GM23248 (cell line): Measurements from ENCODE around the gene LRRTM2. TPM values are rescaled to one million over a fixed set of nuclear protein-coding genes. Genes with fewer than 3 reads are reported as not detected.

ENCODE experiments used
- DNase-seq: peaks from one replicate; pipeline ENCODE4 v3.0.0-alpha.2; 2015
- H2AFZ ChIP-seq: fragments of 200-600 bp; sonication (generic); 2 replicates; pipeline ENCODE4 v1.6.1; 2016; ENCODE audit warnings: antibody characterized with exemption
- H3F3A ChIP-seq: fragments of 200-600 bp; sonication (generic); 2 replicates; pipeline ENCODE4 v1.6.1; 2016; ENCODE audit warnings: mild to moderate bottlenecking, antibody characterized with exemption, mixed run types; ENCODE audit not compliant: insufficient read depth
- H3K27ac ChIP-seq: fragments of 200-600 bp; sonication (generic); 2 replicates; pipeline ENCODE4 v1.5.1; 2016; ENCODE audit warnings: mild to moderate bottlenecking
- H3K27me3 ChIP-seq: fragments of 200-600 bp; sonication (generic); replicated peaks from 2 replicates; pipeline ENCODE4 v1.6.1; 2016; ENCODE audit warnings: mild to moderate bottlenecking; ENCODE audit not compliant: insufficient read depth
- H3K36me3 ChIP-seq: fragments of 200-600 bp; sonication (generic); 2 replicates; pipeline ENCODE4 v1.6.1; 2016; ENCODE audit warnings: low read depth, mild to moderate bottlenecking
- H3K4me1 ChIP-seq: fragments of 200-600 bp; sonication (generic); 2 replicates; pipeline ENCODE4 v1.6.1; 2016; ENCODE audit warnings: mild to moderate bottlenecking; ENCODE audit not compliant: insufficient read depth
- H3K4me2 ChIP-seq: fragments of 200-600 bp; sonication (generic); one replicate; pipeline ENCODE4 v1.6.1; 2016; ENCODE audit warnings: mild to moderate bottlenecking; ENCODE audit not compliant: unreplicated experiment
- H3K4me3 ChIP-seq: fragments of 200-600 bp; sonication (generic); 2 replicates; pipeline ENCODE4 v1.5.1; 2016; ENCODE audit warnings: mild to moderate bottlenecking
- H3K79me2 ChIP-seq: fragments of 200-600 bp; sonication (generic); 2 replicates; pipeline ENCODE4 v1.6.1; 2016; ENCODE audit warnings: mild to moderate bottlenecking; ENCODE audit not compliant: insufficient read depth
- H3K9ac ChIP-seq: fragments of 200-600 bp; sonication (generic); 2 replicates; pipeline ENCODE4 v1.6.1; 2016; ENCODE audit warnings: mild to moderate bottlenecking
- H3K9me2 ChIP-seq: fragments of 200-600 bp; sonication (generic); 2 replicates; pipeline ENCODE4 v1.6.1; 2016; ENCODE audit warnings: mixed run types, mild to moderate bottlenecking, moderate library complexity; ENCODE audit not compliant: insufficient read depth
- H3K9me3 ChIP-seq: fragments of 200-600 bp; sonication (generic); one replicate; pipeline ENCODE4 v1.6.1; 2017; ENCODE audit warnings: low read depth
- H4K20me1 ChIP-seq: fragments of 200-600 bp; sonication (generic); 2 replicates; pipeline ENCODE4 v1.6.0; 2016; ENCODE audit not compliant: insufficient read depth
- EZH2 ChIP-seq: fragments of 200-600 bp; sonication (generic); IDR thresholded peaks from 2 replicates; pipeline ENCODE4 v1.6.1; 2018; ENCODE audit warnings: antibody characterized with exemption, mild to moderate bottlenecking; ENCODE audit not compliant: insufficient read depth, poor library complexity, severe bottlenecking
- EZH2phosphoT487 ChIP-seq: fragments of 200-600 bp; sonication (generic); IDR thresholded peaks from 2 replicates; pipeline ENCODE4 v1.6.1; 2018; ENCODE audit warnings: antibody characterized with exemption, moderate library complexity, mild to moderate bottlenecking, low read depth; ENCODE audit not compliant: insufficient read depth
- WGBS, 2 experiments: methylation state at CpG; one replicate each; pipeline ENCODE4 v1.1.6; 2015 to 2017; ENCODE audit warnings: low lambda C conversion rate in 2 of 2, low coverage in 1 of 2; ENCODE audit errors: missing lambda C conversion rate in 2 of 2; 5-methylcytosine and 5-hydroxymethylcytosine counted together
- in situ Hi-C: fragments of 300-500 bp; cut with MboI; formaldehyde crosslinking; loops from 2 replicates; pipeline ENCODE4 v1.15.0; 2020
- polyA plus RNA-seq: library from polyadenylated mRNA; unstranded; fragments of >200 nt; fragmentation: Nextera tagmentation; extraction: Ambion mirVana; gene quantifications from 2 replicates; pipeline ENCODE4 v1.2.1, GENCODE V29; 2016
- total RNA-seq: library from RNA; depleted of rRNA; stranded (reverse); fragments of >200 nt; shearing (Covaris generic); gene quantifications from 2 replicates; pipeline ENCODE4 v1.2.3, GENCODE V29; 2014

Gene LRRTM2
- total and polyA plus RNA-seq, 2 experiments from 2014 or later, result 0.11 to 0.71 TPM

- in situ Hi-C loops, result loop anchor here (10.0 kb wide), 1 partner anchor 436 kb away; no protein-coding TSS in a partner anchor
- H3F3A ChIP-seq, result peaks cover 67% of the 10 kb centered on the region
- no peaks in the 10 kb centered on the region for H3K9me3 ChIP-seq
- TF ChIP-seq EZH2phosphoT487 (no peak), EZH2 (no peak)
- peaks cover 35% of the 10 kb centered on the region for H3K4me1 ChIP-seq
- WGBS, 2 experiments, result 87% methylated on average over 4 of the region's 4 CpGs
- peaks cover 31% of the 10 kb centered on the region for H3K36me3 ChIP-seq
- no peak overlapping the region for H2AFZ ChIP-seq
- DNase-seq, result no peak
- H3K27me3 ChIP-seq, result no peaks in the 10 kb centered on the region
- no peak overlapping the region for H3K4me2 ChIP-seq
- H3K27ac ChIP-seq, result no peak overlapping the region
- 0 out of 2 replicates have a peak, but pooled peaks cover 13% of the 10 kb centered on the region for H4K20me1 ChIP-seq
- H3K9me2 ChIP-seq, result no peaks in the 10 kb centered on the region
- H3K9ac ChIP-seq, result no peak overlapping the region
- H3K4me3 ChIP-seq, result no peak overlapping the region
- peaks cover 87% of the 10 kb centered on the region for H3K79me2 ChIP-seq
Observed at GRCh38 chr5:138828556-138828955, 46.6 kb downstream of the LRRTM2 start.

GRCh38 chr5:138824924-138825863 is 49.9 kb downstream of the LRRTM2 start:
- 58 to 61% methylated on average over 5 of the region's 5 CpGs for WGBS, 2 experiments
- Histone ChIP-seq H3K4me3 (no peak overlapping the region), H4K20me1 (0 out of 2 replicates have a peak, but pooled peaks cover 16% of the 10 kb centered on the region), H3K9me2 (no peaks in the 10 kb centered on the region), H3K79me2 (peaks cover 92% of the 10 kb centered on the region), H3K9me3 (no peaks in the 10 kb centered on the region), H3K4me2 (no peak overlapping the region), H3K27ac (no peak overlapping the region), H2AFZ (no peak overlapping the region), H3K36me3 (peaks cover 31% of the 10 kb centered on the region), H3K4me1 (peaks cover 18% of the 10 kb centered on the region), H3K9ac (no peak overlapping the region), H3F3A (peaks cover 43% of the 10 kb centered on the region), H3K27me3 (no peaks in the 10 kb centered on the region)
- in situ Hi-C loops, result loop anchor here (10.0 kb wide), 1 partner anchor 440 kb away; no protein-coding TSS in a partner anchor
- TF ChIP-seq EZH2 (no peak), EZH2phosphoT487 (no peak)
- DNase-seq, result peak; percentile 65

- Histone ChIP-seq H3K4me2 (no peak overlapping the region), H4K20me1 (0 out of 2 replicates have a peak, but pooled peaks cover 16% of the 10 kb centered on the region), H3K4me3 (no peak overlapping the region), H3K27ac (no peak overlapping the region), H3K9me2 (no peaks in the 10 kb centered on the region), H3K27me3 (no peaks in the 10 kb centered on the region), H3K36me3 (peaks cover 31% of the 10 kb centered on the region), H3K9me3 (no peaks in the 10 kb centered on the region), H3F3A (peaks cover 42% of the 10 kb centered on the region; the same call in 1 of the 2 replicates), H3K4me1 (peaks cover 18% of the 10 kb centered on the region), H3K9ac (no peak overlapping the region), H3K79me2 (peaks cover 92% of the 10 kb centered on the region), H2AFZ (no peak overlapping the region)
- in situ Hi-C loops, result loop anchor here (10.0 kb wide), 1 partner anchor 440 kb away; no protein-coding TSS in a partner anchor
- peak; percentile 39 for DNase-seq
- 68% methylated on average over 7 of the region's 7 CpGs for WGBS, 2 experiments
- no peak for TF ChIP-seq EZH2phosphoT487
- no peak for TF ChIP-seq EZH2
Observed at GRCh38 chr5:138824516-138824915, 50.6 kb downstream of the LRRTM2 start.

- no peak for DNase-seq
- Histone ChIP-seq H3K9me2 (no peaks in the 10 kb centered on the region), H3K36me3 (peaks cover 19% of the 10 kb centered on the region; the same call in 1 of the 2 replicates), H3K79me2 (peaks cover 97% of the 10 kb centered on the region), H3K27me3 (no peaks in the 10 kb centered on the region), H3F3A (peaks cover 38% of the 10 kb centered on the region; the same call in 1 of the 2 replicates), H3K4me1 (peaks cover 22% of the 10 kb centered on the region; the same call in 1 of the 2 replicates), H3K27ac (no peak overlapping the region), H3K4me3 (no peak overlapping the region), H3K9ac (no peak overlapping the region), H2AFZ (no peak overlapping the region), H3K9me3 (no peaks in the 10 kb centered on the region), H4K20me1 (peaks cover 15% of the 10 kb centered on the region; the same call in 1 of the 2 replicates), H3K4me2 (no peak overlapping the region)
- in situ Hi-C loops, result loop anchor here (10.0 kb wide), 1 partner anchor 444 kb away; no protein-coding TSS in a partner anchor
- TF ChIP-seq EZH2phosphoT487 (no peak), EZH2 (no peak)
- 81 to 83% methylated on average over 3 of the region's 3 CpGs for WGBS, 2 experiments
Observed at GRCh38 chr5:138820695-138821094, 54.4 kb downstream of the LRRTM2 start.
